Uterus (tissue), 4 donors: ENCODE data around the gene LCE2A. TPM values are rescaled to one million over a fixed set of nuclear protein-coding genes. Genes with fewer than 3 reads are reported as not detected.

Experiments used
- total RNA-seq, 4 donors: library from RNA; depleted of rRNA in 3 of 4; stranded (reverse); fragments of >200 nt in 3 of 4; gene quantifications; one replicate each; pipeline versions ENCODE4 v1.1.0 to v1.2.4, GENCODE V29; 2014 to 2023
- donor health status: DM: yes; HTN: yes; CAD: no.

The LCE2A gene
- total RNA-seq, 4 donors from 2014 or later = not detected

Other genes with a start within 250 kb of the LCE2A start
- not detected for gene LCE5A, start 187.5 kb upstream of the LCE2A start, total RNA-seq
- not detected for gene CRCT1, start 183.9 kb upstream of the LCE2A start, total RNA-seq
- gene LCE3E, start 131.6 kb upstream of the LCE2A start, total RNA-seq = not detected
- gene LCE3D, start 117.8 kb upstream of the LCE2A start, total RNA-seq = not detected
- not detected for gene LCE3C, start 98.1 kb upstream of the LCE2A start, total RNA-seq
- not detected for gene LCE3B, start 84.5 kb upstream of the LCE2A start, total RNA-seq
- gene LCE3A, start 75.2 kb upstream of the LCE2A start, total RNA-seq = not detected
- gene LCE2D, start 35.0 kb upstream of the LCE2A start, total RNA-seq = not detected
- gene LCE2C, start 23.1 kb upstream of the LCE2A start, total RNA-seq = not detected
- gene LCE2B, start 12.2 kb upstream of the LCE2A start, total RNA-seq = not detected
- not detected for gene LCE4A, start 9.8 kb downstream of the LCE2A start, total RNA-seq
- not detected for gene KPRP, start 59.7 kb downstream of the LCE2A start, total RNA-seq
- gene LCE1F, start 76.8 kb downstream of the LCE2A start, total RNA-seq = not detected
- gene LCE1E, start 87.9 kb downstream of the LCE2A start, total RNA-seq = not detected
- gene LCE1D, start 98.4 kb downstream of the LCE2A start, total RNA-seq = not detected
- gene LCE1C, start 108.3 kb downstream of the LCE2A start, total RNA-seq = not detected
- gene LCE1B, start 113.6 kb downstream of the LCE2A start, total RNA-seq = not detected
- not detected for gene LCE1A, start 129.1 kb downstream of the LCE2A start, total RNA-seq
- gene LCE6A, start 144.5 kb downstream of the LCE2A start, total RNA-seq = not detected
- not detected for gene LCE7A, start 161.7 kb downstream of the LCE2A start, total RNA-seq
- not detected for gene SMCP, start 180.0 kb downstream of the LCE2A start, total RNA-seq
- not detected for gene IVL, start 210.2 kb downstream of the LCE2A start, total RNA-seq
- gene SPRR5, start 248.9 kb downstream of the LCE2A start, total RNA-seq = not detected